Thyroid gland (tissue), 4 donors: ENCODE data around the gene SP9. TPM values are rescaled to one million over a fixed set of nuclear protein-coding genes. Genes with fewer than 3 reads are reported as not detected.
"Not testable (repeated sequence)": the region's sequence is repeated elsewhere in the genome, so short reads cannot be mapped to it uniquely, and the experiment has no call there.

Experiments
- DNase-seq, 2 donors: peaks; one replicate each; pipeline ENCODE4 v3.0.0-alpha.2; 2019
- H3K27ac ChIP-seq, 3 donors: fragments of 200-600 bp; sonication (generic); 1 replicate in 2 of 3; 2 replicates in 1 of 3; pipeline ENCODE4 v1.5.1; 2016 to 2019; ENCODE audit warnings: mild to moderate bottlenecking in 1 of 3, moderate library complexity in 1 of 3
- H3K27me3 ChIP-seq: fragments of 200-600 bp; sonication (generic); one replicate; pipeline ENCODE4 v1.5.1; 2019
- H3K36me3 ChIP-seq, 2 donors: fragments of 200-600 bp; sonication (generic); one replicate each; pipeline ENCODE4 v1.5.1; 2016 to 2019
- H3K4me1 ChIP-seq, 2 donors: fragments of 200-600 bp; sonication (generic); one replicate each; pipeline ENCODE4 v1.5.1; 2017 to 2019
- H3K4me3 ChIP-seq, 3 donors: fragments of 200-600 bp; sonication (generic); replicated peaks in 1 of 3; 1 replicate in 2 of 3; 2 replicates in 1 of 3; pipeline ENCODE4 v1.5.1; 2016; ENCODE audit warnings: mild to moderate bottlenecking in 1 of 3
- H3K9me3 ChIP-seq: fragments of 200-600 bp; sonication (generic); one replicate; pipeline ENCODE4 v1.5.1; 2017
- CTCF ChIP-seq, 6 experiments: fragments of 200-600 bp in 3 of 6; fragments of 450-650 bp in 3 of 6; sonication (generic) in 3 of 6; IDR thresholded peaks; one replicate each; pipeline ENCODE4 v1.5.1; 2016 to 2019; ENCODE audit warnings: antibody characterized with exemption in 6 of 6, mild to moderate bottlenecking in 2 of 6, inconsistent platforms in 1 of 6, moderate library complexity in 1 of 6
- POLR2A ChIP-seq, 2 donors: fragments of 450-650 bp; IDR thresholded peaks; one replicate each; pipeline ENCODE4 v1.6.1; 2017; ENCODE audit warnings: antibody characterized with exemption in 2 of 2, mild to moderate bottlenecking in 2 of 2, moderate library complexity in 1 of 2
- WGBS, 2 donors: methylation state at CpG; one replicate each; pipeline ENCODE4 v1.1.5; 2017; 5-methylcytosine and 5-hydroxymethylcytosine counted together
- intact Hi-C: fragments of 100-400 bp; cut with DNase I; formaldehyde crosslinking; loops from one replicate; pipeline ENCODE4 v1.15.1; 2023
- total RNA-seq, 4 donors: library from RNA; depleted of rRNA; stranded (reverse); fragments of >200 nt; gene quantifications; one replicate each; pipeline ENCODE4 v1.2.3, GENCODE V29; 2016

The SP9 gene
- total RNA-seq, 4 donors from 2014 or later, result not detected

- WGBS, 2 donors, result 78 to 92% methylated on average over 1 of the region's 1 CpG
- no peak overlapping the region for H3K4me3 ChIP-seq
- no peaks in the 10 kb centered on the region for H3K27me3 ChIP-seq
- DNase-seq, result no peak
- peaks cover 12 to 16% of the 10 kb centered on the region in 2 donors for H3K36me3 ChIP-seq
- no peaks in the 10 kb centered on the region for H3K9me3 ChIP-seq
- intact Hi-C loops, result no loop called here
- no peak for TF ChIP-seq CTCF (IDR thresholded peaks at IDR 0.05)
- no peak for TF ChIP-seq POLR2A (IDR thresholded peaks at IDR 0.05)
- no peak overlapping the region for H3K27ac ChIP-seq
- H3K4me1 ChIP-seq, result no peaks in the 10 kb centered on the region
Measured at GRCh38 chr2:174362949-174363348, 28.2 kb downstream of the SP9 start.

- H3K4me1 ChIP-seq, DNase-seq, H3K27me3 ChIP-seq, H3K9me3 ChIP-seq, H3K4me3 ChIP-seq, H3K27ac ChIP-seq, intact Hi-C loops: not testable (repeated sequence)
- WGBS, 2 donors, result 93 to 95% methylated on average over 6 of the region's 6 CpGs
- H3K36me3 ChIP-seq, result peaks cover 12 to 16% of the 10 kb centered on the region in 2 donors
Measured at GRCh38 chr2:174363492-174364225, 28.9 kb downstream of the SP9 start.

GRCh38 chr2:174364628-174365027, 29.9 kb downstream of the SP9 start:
- intact Hi-C loops, result no loop called here
- no peaks in the 10 kb centered on the region for H3K4me1 ChIP-seq
- H3K27me3 ChIP-seq, result no peaks in the 10 kb centered on the region
- 99 to 100% methylated on average over 2 of the region's 2 CpGs for WGBS, 2 donors
- H3K36me3 ChIP-seq, result peaks cover 12 to 25% of the 10 kb centered on the region in 2 donors
- no peak for TF ChIP-seq CTCF (IDR thresholded peaks at IDR 0.05)
- H3K9me3 ChIP-seq, result no peaks in the 10 kb centered on the region
- H3K27ac ChIP-seq, result no peak overlapping the region
- H3K4me3 ChIP-seq, result no peak overlapping the region
- DNase-seq, result no peak

GRCh38 chr2:174365571-174365970, 30.8 kb downstream of the SP9 start:
- H3K27me3 ChIP-seq, result no peaks in the 10 kb centered on the region
- WGBS, 2 donors, result 79 to 86% methylated on average over 2 of the region's 2 CpGs
- H3K9me3 ChIP-seq, result no peaks in the 10 kb centered on the region
- H3K36me3 ChIP-seq, result peaks cover 18 to 29% of the 10 kb centered on the region in 2 donors
- no peak overlapping the region for H3K4me3 ChIP-seq
- H3K27ac ChIP-seq, result no peak overlapping the region
- no peaks in the 10 kb centered on the region for H3K4me1 ChIP-seq
- no peak for TF ChIP-seq POLR2A (IDR thresholded peaks at IDR 0.05)
- TF ChIP-seq CTCF (IDR thresholded peaks at IDR 0.05), result no peak
- intact Hi-C loops, result no loop called here
- DNase-seq, result no peak

GRCh38 chr2:174368691-174369090, 33.9 kb downstream of the SP9 start:
- H3K27ac ChIP-seq, result no peak overlapping the region
- 93 to 100% methylated on average over 1 of the region's 1 CpG for whole genome bisulfite sequencing, 2 donors
- no peaks in the 10 kb centered on the region for H3K9me3 ChIP-seq
- no peaks in the 10 kb centered on the region for H3K4me1 ChIP-seq
- TF ChIP-seq POLR2A (IDR thresholded peaks at IDR 0.05), result no peak
- no peak for TF ChIP-seq CTCF (IDR thresholded peaks at IDR 0.05)
- peaks cover 18 to 31% of the 10 kb centered on the region in 2 donors for H3K36me3 ChIP-seq
- H3K27me3 ChIP-seq, result no peaks in the 10 kb centered on the region
- DNase-seq, result no peak
- intact Hi-C loops, result no loop called here
- H3K4me3 ChIP-seq, result no peak overlapping the region
